ENCODE results near the gene ZBTB9.

Gene ZBTB9

DNA sequence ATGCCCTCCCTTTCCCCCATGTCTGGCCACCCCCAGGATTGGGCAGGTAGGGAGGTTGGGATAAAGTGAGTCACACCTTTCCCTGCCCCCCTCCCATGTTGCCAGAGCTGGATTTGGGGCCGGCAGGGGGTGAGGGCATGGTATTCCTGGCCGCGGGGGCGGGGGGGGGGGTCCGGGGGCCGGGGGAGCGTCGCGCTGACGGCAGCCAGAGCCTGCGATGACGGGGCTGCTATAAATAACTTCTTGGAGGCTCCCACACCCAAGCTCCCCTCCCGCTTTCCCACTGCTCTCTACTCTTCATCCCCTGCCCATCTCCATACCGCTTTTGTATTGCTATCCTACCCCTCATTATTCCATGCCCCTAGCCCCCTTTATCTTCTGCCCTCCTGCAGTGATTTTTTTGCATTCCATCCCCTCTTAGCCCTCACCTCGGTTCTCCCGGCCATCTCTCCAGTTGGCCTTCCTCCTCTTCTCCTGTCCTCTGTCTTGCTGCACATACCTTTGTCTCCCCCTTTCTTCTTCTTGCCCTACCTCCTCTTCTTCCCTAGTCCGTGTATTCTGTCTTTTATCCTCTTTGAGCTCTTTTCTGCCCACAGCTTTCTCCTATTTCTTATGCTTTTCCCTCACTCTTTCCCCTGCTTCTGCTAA lies 20.7 kb upstream of the ZBTB9 start:
- no peak for DNase-seq

DNA sequence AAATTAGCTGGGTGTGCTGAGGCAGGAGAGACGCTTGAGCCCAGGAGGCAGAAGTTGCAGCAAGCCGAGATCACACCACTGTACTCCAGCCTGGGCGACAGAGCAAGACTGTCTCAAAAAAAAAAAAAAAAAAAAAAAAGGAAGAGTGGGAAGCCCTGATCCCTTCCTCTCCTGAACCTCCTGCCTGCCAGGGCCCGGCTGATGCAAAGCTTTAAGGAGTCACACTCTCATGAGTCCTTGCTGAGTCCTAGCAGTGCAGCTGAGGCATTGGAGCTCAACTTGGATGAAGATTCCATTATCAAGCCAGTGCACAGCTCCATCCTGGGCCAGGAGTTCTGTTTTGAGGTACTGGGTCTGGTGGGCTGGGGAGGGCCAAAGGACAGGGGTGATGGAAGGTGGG lies 19.4 kb upstream of the ZBTB9 start:
- no peak for DNase-seq

DNA sequence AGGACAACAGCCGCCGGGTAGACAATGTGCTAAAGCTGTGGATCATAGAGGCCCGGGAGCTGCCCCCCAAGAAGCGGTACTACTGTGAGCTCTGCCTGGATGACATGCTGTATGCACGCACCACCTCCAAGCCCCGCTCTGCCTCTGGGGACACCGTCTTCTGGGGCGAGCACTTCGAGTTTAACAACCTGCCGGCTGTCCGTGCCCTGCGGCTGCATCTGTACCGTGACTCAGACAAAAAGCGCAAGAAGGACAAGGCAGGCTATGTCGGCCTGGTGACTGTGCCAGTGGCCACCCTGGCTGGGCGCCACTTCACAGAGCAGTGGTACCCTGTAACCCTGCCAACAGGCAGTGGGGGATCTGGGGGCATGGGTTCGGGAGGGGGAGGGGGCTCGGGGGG lies 16.7 kb upstream of the ZBTB9 start:
- DNase-seq = no peak

DNA sequence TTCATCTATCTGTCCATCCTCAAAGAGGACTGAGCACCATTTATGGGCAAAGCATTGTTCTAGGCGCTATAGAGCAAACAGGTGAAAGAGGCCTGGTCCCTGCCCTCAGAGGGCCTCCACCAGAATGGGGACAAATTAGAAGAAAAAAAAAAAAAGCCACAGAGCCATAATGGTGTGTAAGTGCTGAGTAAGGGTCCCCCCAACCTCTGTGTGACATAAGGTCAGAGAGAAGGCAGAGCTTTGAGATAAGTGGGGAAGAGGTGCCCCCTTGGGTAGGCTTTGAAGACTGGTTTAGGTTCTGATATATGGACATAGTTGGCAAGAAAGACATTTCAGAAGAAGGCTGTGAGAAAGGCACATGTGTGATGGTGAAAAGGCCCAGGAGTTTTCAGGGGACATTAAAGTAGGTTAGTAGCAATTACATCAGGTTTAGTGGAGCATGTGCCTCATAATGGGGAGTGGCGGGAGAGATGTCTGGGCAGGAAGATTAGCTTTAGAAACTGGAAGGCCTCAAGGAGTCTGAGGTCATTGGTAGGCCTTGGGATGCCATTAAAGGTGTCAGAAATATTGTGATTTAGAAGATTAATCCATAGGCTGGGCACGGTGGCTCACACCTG lies 15.3 kb upstream of the ZBTB9 start:
- no peak for DNase-seq

DNA sequence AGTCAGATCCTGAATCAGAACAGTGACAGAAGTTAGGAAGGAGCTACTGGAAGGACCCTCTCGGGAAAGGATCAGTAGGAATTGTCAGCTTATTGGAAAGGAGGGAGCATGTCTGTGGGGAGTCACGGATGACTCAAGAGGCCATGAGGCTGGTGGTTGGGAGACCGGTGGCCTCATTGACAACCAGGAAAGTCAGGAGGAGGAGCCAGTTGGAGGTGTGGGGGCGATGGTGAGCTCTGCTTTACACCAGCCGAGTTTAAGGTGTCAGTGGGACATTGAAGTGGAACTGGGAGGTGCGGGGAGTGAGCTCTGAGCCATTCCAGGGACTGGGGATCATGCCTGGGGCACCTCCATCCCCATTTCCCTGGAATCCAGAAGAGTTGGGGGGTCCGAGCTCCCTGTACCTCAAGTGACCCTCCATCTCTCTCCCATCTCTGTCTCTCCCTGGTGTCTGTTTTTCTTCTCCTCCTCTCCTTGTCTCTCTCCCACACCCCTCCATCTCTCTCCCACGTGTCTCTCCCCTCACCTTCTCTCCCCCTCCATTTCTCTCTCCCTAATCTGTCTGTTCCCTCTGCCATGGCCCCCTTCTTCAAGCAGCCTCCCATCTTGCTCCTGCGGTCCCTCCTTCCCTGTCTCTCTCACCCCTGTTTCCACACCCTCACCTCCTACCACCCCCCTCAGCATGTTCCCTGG lies 14.3 kb upstream of the ZBTB9 start:
- DNase-seq = no peak

DNA sequence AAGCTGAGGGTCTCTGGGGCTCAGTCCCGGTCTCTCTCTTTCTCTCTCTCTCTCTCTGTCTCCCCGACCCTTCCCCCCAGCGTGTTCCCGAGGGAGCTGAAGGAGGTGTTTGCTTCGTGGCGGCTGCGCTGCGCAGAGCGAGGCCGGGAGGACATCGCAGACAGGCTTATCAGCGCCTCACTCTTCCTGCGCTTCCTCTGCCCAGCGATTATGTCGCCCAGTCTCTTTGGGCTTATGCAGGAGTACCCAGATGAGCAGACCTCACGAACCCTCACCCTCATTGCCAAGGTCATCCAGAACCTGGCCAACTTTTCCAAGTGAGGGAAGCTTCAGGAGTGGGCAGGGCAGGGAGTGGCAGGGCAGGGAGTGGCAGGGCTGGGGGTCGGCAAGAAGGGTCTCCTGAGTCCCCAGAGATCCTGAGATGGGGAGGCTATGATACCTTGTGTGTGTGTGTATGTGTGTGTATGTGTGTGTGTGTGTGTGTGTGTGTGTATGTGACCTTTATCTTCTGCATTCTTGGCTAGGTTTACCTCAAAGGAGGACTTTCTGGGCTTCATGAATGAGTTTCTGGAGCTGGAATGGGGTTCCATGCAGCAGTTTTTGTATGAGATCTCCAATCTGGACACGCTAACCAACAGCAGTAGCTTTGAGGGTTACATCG lies 13.6 kb upstream of the ZBTB9 start:
- no peak for DNase-seq

DNA sequence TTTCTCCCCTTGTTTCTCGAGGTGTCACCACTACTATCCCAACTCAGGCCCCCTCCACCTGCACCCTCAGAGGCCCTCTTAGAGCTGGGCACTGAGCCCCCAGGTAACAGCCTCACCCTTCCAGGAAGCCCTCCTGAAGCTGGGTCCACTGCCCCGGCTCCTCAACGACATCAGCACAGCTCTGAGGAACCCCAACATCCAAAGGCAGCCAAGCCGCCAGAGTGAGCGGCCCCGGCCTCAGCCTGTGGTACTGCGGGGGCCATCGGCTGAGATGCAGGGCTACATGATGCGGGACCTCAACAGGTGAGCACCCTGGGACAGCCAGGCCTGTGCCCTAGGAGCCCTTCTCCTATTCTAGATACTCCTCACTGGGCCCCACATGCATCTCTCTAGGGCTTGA lies 12.9 kb upstream of the ZBTB9 start:
- no peak for DNase-seq

DNA sequence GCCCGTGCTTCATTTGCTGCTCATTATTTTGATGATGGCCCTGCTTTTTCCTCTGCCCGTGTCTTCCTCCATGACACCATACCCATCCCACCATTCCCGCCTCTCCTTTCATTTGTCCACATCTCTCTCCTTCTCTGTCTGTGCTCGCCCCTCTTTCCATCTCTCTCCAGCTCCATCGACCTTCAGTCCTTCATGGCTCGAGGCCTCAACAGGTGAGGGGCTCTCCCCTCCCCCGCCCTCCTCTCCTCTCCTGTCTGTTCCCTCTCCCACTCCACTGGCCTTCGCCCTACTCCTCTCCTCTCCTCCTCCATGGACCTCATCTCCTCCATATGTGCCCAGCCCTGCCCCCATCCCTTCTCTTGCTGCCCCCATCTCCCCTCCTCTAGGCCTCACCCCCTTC lies 12.1 kb upstream of the ZBTB9 start:
- no peak for DNase-seq

DNA sequence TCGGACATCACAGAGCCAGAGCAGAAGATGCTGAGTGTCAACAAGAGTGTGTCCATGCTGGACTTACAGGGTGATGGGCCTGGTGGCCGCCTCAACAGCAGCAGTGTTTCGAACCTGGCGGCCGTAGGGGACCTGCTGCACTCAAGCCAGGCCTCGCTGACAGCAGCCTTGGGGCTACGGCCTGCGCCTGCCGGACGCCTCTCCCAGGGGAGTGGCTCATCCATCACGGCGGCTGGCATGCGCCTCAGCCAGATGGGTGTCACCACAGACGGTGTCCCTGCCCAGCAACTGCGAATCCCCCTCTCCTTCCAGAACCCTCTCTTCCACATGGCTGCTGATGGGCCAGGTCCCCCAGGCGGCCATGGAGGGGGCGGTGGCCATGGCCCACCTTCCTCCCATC lies 11.4 kb upstream of the ZBTB9 start:
- DNase-seq = no peak

DNA sequence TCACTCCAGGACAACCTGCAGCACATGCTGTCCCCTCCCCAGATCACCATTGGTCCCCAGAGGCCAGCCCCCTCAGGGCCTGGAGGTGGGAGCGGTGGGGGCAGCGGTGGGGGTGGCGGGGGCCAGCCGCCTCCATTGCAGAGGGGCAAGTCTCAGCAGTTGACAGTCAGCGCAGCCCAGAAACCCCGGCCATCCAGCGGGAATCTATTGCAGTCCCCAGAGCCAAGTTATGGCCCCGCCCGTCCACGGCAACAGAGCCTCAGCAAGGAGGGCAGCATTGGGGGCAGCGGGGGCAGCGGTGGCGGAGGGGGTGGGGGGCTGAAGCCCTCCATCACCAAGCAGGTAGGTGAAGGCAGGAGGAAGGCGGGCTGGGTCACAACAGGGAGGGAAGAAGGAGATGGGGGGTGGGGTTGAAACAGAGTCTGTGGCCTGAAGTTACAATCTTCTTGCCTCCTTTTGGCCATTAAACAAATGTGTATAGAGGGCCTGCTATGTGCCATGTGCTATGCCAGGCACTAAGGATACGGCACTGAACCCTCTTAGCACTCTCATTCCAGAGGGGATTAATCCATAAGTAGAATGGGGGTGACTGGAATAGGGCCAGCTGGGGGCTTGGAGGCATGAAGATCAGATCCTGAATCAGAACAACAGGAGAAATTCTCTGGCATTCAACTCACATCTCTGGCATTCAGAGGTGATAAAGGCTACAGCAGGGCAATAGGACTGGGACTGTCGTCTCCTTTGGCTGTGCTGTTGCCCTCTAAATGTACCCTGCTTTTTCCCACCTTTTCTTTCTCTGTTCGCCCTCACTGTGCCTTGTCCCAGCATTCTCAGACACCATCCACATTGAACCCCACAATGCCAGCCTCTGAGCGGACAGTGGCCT lies 10.5 kb upstream of the ZBTB9 start:
- no peak for DNase-seq

DNA sequence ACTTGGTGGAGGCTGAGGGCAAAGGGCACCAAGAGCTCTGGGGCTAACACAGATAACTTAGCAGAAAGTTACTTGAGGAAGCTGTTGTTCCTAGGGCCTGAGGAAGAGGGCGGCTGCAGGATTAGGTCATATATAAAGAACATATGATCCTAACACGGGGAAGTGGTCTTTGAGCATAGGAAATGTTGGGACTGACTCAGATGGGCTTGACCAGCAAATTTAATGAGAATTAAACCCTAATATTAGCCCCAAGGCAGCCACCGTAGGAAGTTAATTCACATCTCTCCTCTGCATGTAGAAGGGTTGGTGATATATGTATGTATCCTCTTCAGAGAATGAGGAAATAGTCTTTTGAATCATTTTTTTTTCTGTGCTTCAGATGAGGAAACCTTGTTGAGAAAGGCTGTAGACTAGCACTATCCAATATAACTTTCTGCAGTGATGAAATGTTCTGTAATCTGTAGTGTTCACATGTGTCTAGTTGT lies 9.2 kb upstream of the ZBTB9 start:
- DNase-seq = no peak

DNA sequence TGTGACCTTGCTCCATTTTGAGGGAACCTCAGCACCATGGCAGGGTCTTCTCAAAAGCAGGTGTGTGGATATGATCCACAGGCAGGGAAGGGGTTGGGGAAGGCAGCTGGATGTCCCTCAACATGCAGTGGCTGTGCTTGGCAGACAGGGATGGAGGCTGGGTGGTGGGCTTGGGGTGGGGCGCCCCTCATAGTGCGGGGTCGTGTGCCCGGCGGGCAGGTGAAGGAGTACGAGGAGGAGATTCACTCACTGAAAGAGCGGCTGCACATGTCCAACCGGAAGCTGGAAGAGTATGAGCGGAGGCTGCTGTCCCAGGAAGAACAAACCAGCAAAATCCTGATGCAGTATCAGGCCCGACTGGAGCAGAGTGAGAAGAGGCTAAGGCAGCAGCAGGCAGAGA lies 8.0 kb upstream of the ZBTB9 start:
- no peak for DNase-seq

DNA sequence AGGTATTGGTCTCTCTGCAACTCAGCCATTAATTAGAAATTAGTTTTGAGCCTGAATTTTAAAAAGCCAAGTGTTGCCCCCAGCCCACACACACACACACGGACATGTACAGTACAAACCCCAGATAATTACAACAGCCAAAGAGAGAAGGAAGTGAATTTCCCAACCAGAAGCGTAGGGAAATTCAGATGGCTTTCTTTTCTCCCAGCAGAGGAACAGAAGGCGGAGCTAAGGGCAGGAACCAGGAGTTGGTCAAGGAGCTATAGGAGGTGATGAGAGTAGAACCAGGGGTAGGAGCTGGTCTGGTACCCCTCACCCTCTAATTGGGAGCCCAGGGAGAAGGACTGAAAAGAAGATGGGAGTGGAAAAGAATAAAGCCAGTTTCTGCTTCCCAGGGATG lies 3.9 kb upstream of the ZBTB9 start:
- no peak for DNase-seq

DNA sequence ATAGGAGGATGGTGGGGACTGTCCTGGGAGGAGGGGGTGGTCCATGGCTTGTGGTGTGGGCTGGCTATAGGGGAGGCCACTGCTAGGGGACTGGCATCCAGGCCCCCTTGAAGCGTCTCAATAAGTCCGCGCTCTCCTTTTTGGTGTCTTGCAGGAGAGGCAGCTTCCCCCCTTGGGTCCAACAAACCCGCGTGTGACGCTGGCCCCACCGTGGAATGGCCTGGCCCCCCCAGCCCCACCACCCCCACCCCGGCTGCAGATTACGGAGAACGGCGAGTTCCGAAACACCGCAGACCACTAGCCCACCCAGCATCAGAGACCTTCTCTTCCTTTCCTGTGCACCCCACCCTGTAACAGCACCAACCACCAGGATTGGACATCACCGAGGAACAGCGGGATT lies 2.8 kb upstream of the ZBTB9 start:
- DNase-seq = no peak

DNA sequence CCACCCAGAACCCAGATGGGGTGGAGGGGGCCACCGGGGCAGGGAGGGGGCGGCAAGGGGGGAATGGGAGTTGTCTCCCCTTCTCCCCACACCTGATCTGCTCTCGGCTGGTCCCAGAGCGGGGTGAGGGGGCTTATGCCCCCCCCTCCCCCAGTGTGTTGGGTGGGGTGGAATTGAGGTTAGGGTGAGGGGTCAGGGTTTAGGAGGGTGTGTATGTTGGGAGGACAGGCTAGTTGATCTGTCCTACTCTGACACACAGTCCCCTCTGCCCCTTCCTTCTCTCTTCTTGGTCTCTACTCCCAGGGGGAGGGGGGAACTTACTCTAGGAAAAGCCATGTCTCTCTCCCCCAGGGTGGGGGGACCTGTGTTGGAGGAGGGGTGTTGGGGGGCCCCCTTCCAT lies 1.9 kb upstream of the ZBTB9 start:
- DNase-seq = no peak

DNA sequence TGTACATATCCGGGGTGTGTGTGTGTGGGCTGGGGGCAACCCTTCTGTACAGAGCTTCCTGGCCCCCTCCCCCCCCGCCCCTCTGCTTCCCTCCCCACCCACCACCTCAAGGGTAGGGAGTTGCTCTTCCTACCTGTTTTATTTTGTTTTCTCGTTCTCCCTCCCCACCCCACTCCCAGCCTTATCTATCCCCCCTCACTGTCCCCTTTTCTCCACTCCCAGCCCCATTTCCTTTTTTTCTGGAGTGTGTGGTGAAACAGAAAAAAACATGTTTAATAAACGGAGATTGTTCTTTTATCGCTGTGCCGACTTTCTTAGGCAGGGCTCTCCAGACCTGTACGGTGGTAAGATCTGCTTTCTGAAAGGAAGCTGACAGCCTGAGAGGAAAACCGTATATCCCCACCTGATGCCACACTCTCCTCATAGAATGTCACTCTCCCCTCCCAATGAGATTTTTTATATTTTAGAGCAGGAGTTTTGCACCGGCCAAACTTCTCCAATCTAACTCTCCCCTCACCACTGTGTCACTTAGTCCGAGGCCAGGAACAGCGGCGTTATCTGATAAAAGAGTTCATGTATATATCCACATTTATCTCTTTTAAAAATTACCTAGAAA lies 875 bp upstream of the ZBTB9 start:
- DNase-seq = no peak

DNA sequence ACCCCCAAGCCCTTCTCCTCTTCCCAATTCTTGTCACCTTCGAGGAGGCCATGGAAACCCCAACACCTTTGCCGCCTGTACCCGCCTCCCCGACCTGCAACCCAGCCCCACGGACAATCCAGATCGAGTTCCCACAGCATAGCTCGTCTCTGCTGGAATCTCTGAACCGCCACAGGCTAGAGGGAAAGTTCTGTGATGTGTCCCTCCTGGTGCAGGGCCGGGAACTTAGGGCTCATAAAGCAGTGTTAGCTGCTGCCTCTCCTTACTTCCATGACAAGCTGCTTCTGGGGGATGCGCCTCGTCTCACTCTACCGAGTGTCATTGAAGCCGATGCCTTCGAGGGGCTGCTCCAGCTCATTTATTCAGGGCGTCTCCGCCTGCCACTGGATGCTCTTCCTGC lies 675 bp downstream of the ZBTB9 start:
- DNase-seq = no peak

DNA sequence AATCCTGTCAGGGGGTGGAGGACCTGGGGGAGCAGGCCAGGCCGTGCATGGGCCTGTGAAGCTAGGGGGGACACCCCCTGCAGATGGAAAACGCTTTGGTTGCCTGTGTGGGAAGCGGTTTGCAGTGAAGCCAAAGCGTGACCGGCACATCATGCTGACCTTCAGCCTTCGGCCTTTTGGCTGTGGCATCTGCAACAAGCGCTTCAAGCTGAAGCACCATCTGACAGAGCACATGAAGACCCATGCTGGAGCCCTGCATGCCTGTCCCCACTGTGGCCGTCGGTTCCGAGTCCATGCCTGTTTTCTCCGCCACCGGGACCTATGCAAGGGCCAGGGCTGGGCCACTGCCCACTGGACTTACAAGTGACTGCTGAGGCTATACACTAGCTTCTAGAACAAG lies 1.8 kb downstream of the ZBTB9 start:
- no peak for DNase-seq

DNA sequence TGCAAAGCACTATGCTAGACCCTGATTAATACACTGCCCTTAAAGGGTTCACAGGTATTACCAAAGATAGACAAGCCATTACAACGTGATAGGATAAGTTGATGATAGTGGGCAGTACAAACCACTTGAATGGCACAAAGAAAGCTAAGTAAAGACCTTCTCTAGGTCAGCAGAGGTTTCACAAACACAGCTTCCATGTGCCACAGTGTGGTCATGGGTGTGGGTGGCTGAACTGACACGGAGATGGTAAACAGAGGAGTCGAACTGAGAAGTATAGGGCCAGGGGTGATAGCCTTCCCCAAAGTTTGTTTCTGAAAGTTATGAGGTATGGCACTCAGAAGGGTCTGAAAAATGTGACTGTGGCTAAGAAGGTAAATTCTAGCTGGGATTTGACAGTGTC lies 4.3 kb downstream of the ZBTB9 start:
- DNase-seq = no peak

DNA sequence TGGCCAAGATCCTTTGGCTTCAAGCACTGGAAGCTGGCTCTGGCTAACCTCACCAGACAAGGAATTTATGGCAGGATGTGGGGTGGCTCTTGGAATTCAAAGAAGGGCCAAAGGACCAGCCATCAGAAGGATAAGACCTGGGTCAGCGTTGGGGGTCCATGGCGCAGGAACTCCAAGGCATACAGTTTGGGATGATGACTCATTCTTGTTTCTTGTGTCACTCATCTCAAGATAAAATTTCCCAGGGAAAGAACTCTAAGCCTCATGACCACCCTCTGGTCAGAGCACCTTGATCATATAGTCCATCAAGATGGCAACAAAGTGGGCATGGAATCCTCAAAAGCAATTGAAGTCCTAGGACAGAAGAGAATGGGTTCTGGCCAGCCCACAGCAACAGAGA lies 4.8 kb downstream of the ZBTB9 start:
- no peak for DNase-seq

DNA sequence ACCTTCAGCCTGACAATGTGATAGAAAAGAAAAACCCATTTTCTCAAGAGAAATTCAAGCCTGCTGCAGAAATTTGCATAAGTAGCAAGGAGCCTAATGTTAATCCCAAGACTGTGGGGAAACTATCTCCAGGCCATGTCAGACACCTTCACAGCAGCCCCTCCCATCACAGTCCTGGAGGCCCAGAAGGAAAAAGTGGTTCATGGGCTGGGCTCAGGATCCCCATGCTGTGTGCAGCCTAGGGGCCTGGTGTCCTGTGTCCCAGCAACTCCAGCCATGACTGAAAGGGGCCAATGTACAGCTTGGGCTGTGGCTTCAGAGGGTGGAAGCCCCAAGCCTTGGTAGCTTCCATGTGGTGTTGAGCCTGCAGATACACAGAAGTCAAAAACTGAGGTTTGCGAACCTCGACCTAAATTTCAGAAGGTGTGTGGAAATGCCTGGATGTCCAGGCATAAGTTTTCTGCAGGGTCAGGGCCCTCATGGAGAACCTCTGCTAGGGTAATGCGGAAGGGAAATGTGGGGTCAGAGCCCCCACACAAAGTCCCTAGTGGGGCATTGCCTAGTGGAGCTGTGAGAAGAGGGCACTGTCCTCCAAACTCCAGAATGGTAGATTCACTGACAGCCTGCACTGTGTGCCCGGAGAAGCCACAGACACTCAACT lies 11.8 kb downstream of the ZBTB9 start:
- no peak for DNase-seq

DNA sequence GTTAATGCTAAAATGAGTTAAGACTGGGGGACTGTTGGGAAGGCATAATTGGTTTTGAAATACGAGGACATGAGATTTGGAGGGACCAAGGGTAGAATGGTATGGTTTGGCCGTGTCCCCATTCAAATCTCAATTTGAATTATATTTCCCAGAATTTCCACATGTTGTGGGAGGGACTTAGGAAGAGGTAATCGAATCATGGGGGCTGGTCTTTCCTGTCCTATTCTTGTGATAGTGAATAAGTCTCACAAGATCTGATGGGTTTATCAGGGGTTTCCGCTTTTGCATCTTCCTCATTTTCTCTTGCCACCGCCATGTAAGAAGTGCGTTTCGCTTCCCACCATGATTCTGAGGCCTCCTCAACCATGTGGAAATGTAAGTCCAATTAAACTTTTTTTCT lies 12.7 kb downstream of the ZBTB9 start:
- no peak for DNase-seq

Measured in EL (cell line).